GM12864 (cell line): Measurements from ENCODE around the gene PANX1.

ENCODE experiments used
- DNase-seq: peaks from one replicate; pipeline ENCODE4 v3.0.0-alpha.2; 2011; ENCODE audit warnings: low read depth
- H3K4me3 ChIP-seq: 2 replicates; pipeline ENCODE4 v1.5.1; 2011; ENCODE audit warnings: mild to moderate bottlenecking, low read depth, low read length, control low read depth
- CTCF ChIP-seq: IDR thresholded peaks from 2 replicates; pipeline ENCODE4 v1.5.1; 2011; ENCODE audit warnings: low read depth, mild to moderate bottlenecking, moderate library complexity, low read length, control low read depth, inconsistent platforms; ENCODE audit errors: missing control alignments

PANX1 gene

GRCh38 chr11:94175535-94175934 is 46.9 kb downstream of the PANX1 start:
- TF ChIP-seq CTCF: no peak
- DNase-seq: no peak
- no peak overlapping the region for H3K4me3 ChIP-seq

- no peak for DNase-seq
- H3K4me3 ChIP-seq: no peak overlapping the region
- no peak for TF ChIP-seq CTCF
Measured at GRCh38 chr11:94178331-94178730, 49.7 kb downstream of the PANX1 start.

- no peak overlapping the region for H3K4me3 ChIP-seq
- TF ChIP-seq CTCF: no peak
- DNase-seq: no peak
Measured at GRCh38 chr11:94179696-94180095, 51.1 kb downstream of the PANX1 start.

- no peak overlapping the region for H3K4me3 ChIP-seq
- no peak for TF ChIP-seq CTCF
- DNase-seq: no peak
Measured at GRCh38 chr11:94181526-94181925, 52.9 kb downstream of the PANX1 start.

- TF ChIP-seq CTCF: no peak
- no peak overlapping the region for H3K4me3 ChIP-seq
- DNase-seq: no peak
Measured at GRCh38 chr11:94181943-94182342, 53.3 kb downstream of the PANX1 start.

GRCh38 chr11:94183251-94183885 is 54.7 kb downstream of the PANX1 start:
- no peak for TF ChIP-seq CTCF
- no peak for DNase-seq
- H3K4me3 ChIP-seq: no peak overlapping the region

GRCh38 chr11:94183886-94184264 is 55.2 kb downstream of the PANX1 start:
- TF ChIP-seq CTCF: peak; percentile 83
- peak; percentile 22 for DNase-seq

More at GRCh38 chr11:94183886-94184264, 55.2 kb downstream of the PANX1 start:
- no peak overlapping the region for H3K4me3 ChIP-seq
